ENCODE results near the gene H6PD. TPM values are rescaled to one million over a fixed set of nuclear protein-coding genes. Genes with fewer than 3 reads are reported as not detected.
A peak's percentile ranks its signal among the peaks of the same experiment; 100 is the strongest.

Gene H6PD
- total RNA-seq, 1 donor from 2014 or later = 20.3 TPM

DNA sequence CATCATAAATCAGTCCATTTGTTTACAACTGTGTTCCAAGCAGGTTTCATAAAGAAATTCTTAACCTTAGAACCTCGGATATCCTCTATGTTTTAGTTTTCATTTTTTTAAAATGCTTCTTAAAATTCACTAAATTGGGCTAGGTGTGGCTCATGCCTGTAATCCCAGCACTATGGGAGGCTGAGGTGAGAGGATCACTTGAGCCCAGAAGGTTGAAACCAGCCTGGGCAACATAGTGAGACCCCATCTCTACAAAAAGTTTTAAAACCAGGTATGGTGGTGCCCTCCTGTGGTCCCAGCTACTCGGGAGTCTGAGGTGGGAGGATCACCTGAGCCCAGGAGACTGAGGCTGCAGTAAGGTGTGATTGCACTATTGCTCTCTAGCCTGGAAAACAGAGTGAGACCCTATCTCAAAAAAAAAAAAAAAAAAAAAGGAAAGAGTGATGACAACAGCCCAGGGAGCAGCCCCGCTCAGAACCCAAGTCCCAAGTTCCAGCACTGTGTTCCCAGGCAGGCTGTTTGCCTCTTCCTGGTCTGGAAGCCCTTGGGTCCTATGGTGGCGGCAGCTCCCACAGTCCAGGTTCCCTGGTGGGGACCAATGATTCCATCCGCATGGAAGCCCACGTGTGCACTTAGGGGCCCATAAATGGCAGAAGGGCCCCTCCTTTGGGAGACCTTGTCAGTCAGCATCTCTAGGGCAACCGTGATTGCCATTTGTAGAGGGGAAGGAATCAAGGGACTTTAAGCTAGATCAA, 33.4 kb downstream of the H6PD start:
- ATAC-seq (no peak), DNase-seq (no peak)
- intact Hi-C loops (cut with micrococcal nuclease) = no loop called here

DNA sequence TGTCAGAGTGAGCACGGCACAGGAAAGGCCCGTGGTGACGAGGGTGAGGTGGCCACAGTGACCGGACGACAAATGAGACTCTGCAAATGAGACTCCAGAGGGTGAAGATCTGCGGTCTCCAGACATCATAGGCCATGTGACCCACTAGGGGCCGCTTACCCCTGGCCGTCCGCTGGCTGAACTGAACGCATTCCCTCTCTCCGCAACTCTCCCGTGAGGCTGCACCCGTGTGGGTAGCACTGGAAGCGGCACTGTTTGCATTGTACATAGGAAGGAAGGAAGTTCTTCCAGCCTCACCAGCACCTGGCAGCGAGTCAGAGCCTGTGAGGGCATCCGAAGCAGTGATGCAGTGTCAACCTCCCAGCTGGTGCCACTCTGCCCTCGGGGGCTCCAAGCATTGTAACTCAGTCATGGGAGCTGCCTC, 34.5 kb downstream of the H6PD start:
- peak; percentile 8 for ATAC-seq
- no peak for DNase-seq
- intact Hi-C loops (cut with micrococcal nuclease) = no loop called here

DNA sequence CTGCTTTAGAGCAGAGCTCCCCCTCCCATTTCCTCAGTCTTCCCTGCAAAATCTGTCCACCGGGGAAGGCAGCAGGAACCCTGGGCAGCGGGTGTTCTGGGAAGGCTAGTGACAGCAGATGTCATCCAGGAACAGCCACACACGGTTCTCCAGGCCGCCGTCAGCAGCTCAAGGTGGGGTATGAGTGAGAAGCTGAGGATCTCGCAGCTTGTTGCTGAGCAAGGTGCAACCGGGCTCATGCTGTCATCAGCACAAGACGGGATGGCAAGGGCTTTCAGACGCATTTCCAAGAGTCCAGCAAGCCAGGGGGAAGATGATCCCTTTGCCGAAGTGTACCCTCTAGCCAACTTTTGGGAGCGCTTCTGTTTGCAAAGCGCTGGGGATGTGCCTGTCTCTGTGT, 35.1 kb downstream of the H6PD start:
- peak; percentile 69 for ATAC-seq
- DNase-seq = peak; percentile 60
- intact Hi-C loops (cut with micrococcal nuclease) = no loop called here

DNA sequence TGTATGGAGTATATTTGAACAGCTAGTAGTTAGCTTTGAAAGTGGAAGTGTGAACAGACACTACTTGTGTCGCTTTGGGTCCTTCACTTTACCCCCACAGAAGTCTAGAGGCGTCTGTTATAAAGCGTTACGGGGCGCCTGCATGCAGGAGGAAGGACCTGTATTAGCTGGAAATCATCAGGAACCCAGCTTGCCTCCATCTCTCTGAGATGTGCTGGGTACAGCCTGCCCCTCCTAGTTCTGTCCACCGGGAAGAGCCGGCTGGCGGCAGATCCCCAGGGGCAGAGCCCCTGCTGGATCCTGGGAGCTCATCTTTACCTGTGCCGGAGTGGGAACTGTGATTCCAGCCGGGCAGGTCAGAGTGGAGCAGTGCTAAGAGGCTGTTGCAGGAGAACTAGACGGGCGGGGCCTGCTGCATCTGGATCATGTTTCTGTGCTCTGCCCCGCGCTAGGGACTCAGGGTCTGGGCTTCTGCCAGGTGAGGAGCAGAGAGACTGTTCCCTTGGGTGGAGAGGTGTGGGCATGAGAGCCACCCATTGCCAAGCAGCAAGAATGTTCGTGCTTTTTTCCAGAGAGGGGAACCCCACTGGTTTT, 35.8 kb downstream of the H6PD start:
- intact Hi-C loops (cut with micrococcal nuclease) = no loop called here
- peak; percentile 75 for DNase-seq
- peak; percentile 72 for ATAC-seq

- no peak for DNase-seq
- intact Hi-C loops (cut with micrococcal nuclease) = no loop called here
Measured at GRCh38 chr1:9271283-9271682, 36.7 kb downstream of the H6PD start.

GRCh38 chr1:9271861-9272595, 37.5 kb downstream of the H6PD start:
- ATAC-seq (no peak), DNase-seq (no peak)
- intact Hi-C loops (cut with micrococcal nuclease) = no loop called here

More at GRCh38 chr1:9271283-9271682, 36.7 kb downstream of the H6PD start:
- ATAC-seq = no peak

- intact Hi-C loops (cut with micrococcal nuclease) = no loop called here
- ATAC-seq = no peak
Measured at GRCh38 chr1:9273177-9273576, 38.6 kb downstream of the H6PD start.

GRCh38 chr1:9275161-9275560, 40.6 kb downstream of the H6PD start:
- ATAC-seq (no peak), DNase-seq (no peak)
- intact Hi-C loops (cut with micrococcal nuclease) = no loop called here

More at GRCh38 chr1:9273177-9273576, 38.6 kb downstream of the H6PD start:
- DNase-seq = no peak

- ATAC-seq (no peak), DNase-seq (no peak)
- intact Hi-C loops (cut with micrococcal nuclease) = no loop called here
Measured at GRCh38 chr1:9275567-9276034, 41.0 kb downstream of the H6PD start.

GRCh38 chr1:9278116-9278515, 43.5 kb downstream of the H6PD start:
- intact Hi-C loops (cut with micrococcal nuclease) = no loop called here
- ATAC-seq = peak; percentile 51
- DNase-seq = no peak

DNA sequence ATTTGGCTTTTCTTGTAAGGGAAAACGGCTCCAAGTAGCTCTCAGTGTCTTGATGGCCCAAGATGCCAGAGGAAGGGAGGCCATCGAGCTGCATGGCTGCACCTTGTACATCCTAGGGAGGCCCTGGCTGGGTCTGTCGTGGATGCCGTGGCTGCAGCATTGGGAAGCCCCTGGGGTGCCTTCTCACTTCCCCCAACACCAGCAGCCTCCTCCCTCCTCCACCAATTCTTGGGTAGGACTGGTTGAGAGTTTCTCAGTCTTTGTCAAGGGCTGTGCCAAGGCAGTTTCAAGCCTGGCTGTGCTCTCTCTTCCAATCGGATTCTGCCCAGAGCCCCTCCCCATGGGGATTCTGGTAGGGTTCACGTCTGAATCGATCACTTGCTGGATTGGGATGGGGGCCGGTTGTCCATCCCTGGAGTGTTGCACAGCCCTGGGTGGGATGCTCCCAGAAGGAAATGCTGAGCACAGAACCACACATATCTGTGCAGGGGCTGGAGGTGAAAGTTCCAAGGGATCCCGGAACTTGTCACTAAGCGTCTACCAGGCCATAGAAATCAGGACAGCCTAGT, 44.1 kb downstream of the H6PD start:
- DNase-seq = no peak
- no peak for ATAC-seq
- intact Hi-C loops (cut with micrococcal nuclease) = no loop called here

GRCh38 chr1:9279172-9279840, 44.7 kb downstream of the H6PD start:
- DNase-seq = no peak
- ATAC-seq = no peak
- intact Hi-C loops (cut with micrococcal nuclease) = no loop called here

GRCh38 chr1:9280015-9280860, 45.7 kb downstream of the H6PD start:
- DNase-seq (peak; percentile 59), ATAC-seq (peak; percentile 71)
- intact Hi-C loops (cut with micrococcal nuclease) = loop anchor here (10.0 kb wide), 2 partner anchors 175 to 215 kb away; no protein-coding TSS in a partner anchor

- intact Hi-C loops (cut with micrococcal nuclease) = loop anchor here (10.0 kb wide), 2 partner anchors 174 to 214 kb away; no protein-coding TSS in a partner anchor
- ATAC-seq (no peak), DNase-seq (no peak)
Measured at GRCh38 chr1:9281071-9281827, 46.7 kb downstream of the H6PD start.

DNA sequence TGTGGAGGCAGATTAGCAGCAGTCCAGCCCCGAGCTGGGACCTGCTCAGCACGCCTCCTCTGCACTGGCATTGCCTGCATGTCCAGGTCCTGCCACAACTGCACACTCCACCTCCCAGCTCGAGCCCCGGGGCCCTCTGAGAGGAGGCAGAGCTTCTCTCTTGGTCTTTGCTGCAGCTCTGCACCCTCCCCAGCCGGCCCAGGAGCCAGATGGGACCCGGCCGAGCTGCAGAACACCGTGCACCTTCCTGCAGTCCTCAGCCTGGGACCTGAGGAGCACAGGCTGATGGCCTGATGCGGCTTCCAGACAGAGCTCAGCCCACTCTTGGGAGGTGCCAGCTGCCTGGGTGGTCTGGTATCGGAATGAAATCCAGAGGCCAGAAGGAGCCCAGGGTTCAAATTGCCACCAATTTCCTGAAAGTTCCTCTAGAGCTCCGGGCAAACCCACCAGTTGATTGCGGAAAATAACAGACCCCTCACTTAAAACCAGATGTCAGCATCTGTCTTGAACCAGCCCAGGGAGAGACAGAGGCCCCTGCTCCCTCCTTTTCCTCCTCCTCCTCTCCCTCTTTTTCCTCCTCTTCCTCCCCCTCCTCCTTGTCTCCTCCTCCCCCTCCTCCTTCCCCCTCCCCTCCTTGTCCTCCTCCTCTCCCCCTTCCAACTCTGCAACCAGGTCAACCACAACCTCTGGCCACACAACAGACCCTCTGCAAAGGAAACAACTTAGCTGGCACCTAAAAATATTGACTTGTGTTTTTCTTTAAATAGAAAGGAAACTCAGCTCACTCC, 47.5 kb downstream of the H6PD start:
- ATAC-seq = no peak
- no peak for DNase-seq

GRCh38 chr1:9282696-9282955, 48.1 kb downstream of the H6PD start:
- ATAC-seq (no peak), DNase-seq (no peak)
- intact Hi-C loops (cut with micrococcal nuclease) = loop anchor here (10.0 kb wide), 2 partner anchors 172 to 212 kb away; no protein-coding TSS in a partner anchor

More for the DNA sequence above, 47.5 kb downstream of the H6PD start:
- intact Hi-C loops (cut with micrococcal nuclease) = loop anchor here (10.0 kb wide), 2 partner anchors 173 to 213 kb away; no protein-coding TSS in a partner anchor

- ATAC-seq = no peak
- DNase-seq = no peak
- intact Hi-C loops (cut with micrococcal nuclease) = loop anchor here (10.0 kb wide), 2 partner anchors 171 to 211 kb away; no protein-coding TSS in a partner anchor
Measured at GRCh38 chr1:9284061-9284460, 49.5 kb downstream of the H6PD start.

Data from left ventricle myocardium superior (tissue), 1 donor.